GM10266 (cell line): ENCODE measurements around the gene PPP2R1B.
"Not testable (repeated sequence)": the region's sequence is repeated elsewhere in the genome, so short reads cannot be mapped to it uniquely, and the experiment has no call there.

ENCODE experiments used
- DNase-seq: peaks from one replicate; pipeline ENCODE4 v3.0.0; 2012; ENCODE audit errors: extremely low spot score
- CTCF ChIP-seq: IDR thresholded peaks from 2 replicates; pipeline ENCODE4 v1.5.1; 2012; ENCODE audit warnings: mild to moderate bottlenecking, low read depth; ENCODE audit not compliant: control insufficient read depth, insufficient read depth; ENCODE audit errors: missing control alignments

The PPP2R1B gene

GRCh38 chr11:111724615-111725129 is 41.5 kb downstream of the PPP2R1B start:
- no peak for TF ChIP-seq CTCF
- no peak for DNase-seq

- no peak for DNase-seq
- TF ChIP-seq CTCF, result no peak
Observed at GRCh38 chr11:111723595-111723994, 42.6 kb downstream of the PPP2R1B start.

GRCh38 chr11:111722501-111722900 is 43.7 kb downstream of the PPP2R1B start:
- no peak for DNase-seq
- no peak for TF ChIP-seq CTCF

GRCh38 chr11:111720801-111721494 is 45.2 kb downstream of the PPP2R1B start:
- DNase-seq, result no peak
- no peak for TF ChIP-seq CTCF

- TF ChIP-seq CTCF, result no peak
- DNase-seq, result no peak
Observed at GRCh38 chr11:111719379-111719778, 46.8 kb downstream of the PPP2R1B start.

- no peak for DNase-seq
- no peak for TF ChIP-seq CTCF
Observed at GRCh38 chr11:111718859-111719258, 47.3 kb downstream of the PPP2R1B start.

GRCh38 chr11:111718436-111718835 is 47.8 kb downstream of the PPP2R1B start:
- no peak for DNase-seq
- no peak for TF ChIP-seq CTCF

- not testable (repeated sequence) for DNase-seq
Observed at GRCh38 chr11:111717660-111718059, 48.5 kb downstream of the PPP2R1B start.
